ENCODE data around the gene NOPCHAP1.
A peak's percentile ranks its signal among the peaks of the same experiment; 100 is the strongest.

NOPCHAP1 gene

DNA sequence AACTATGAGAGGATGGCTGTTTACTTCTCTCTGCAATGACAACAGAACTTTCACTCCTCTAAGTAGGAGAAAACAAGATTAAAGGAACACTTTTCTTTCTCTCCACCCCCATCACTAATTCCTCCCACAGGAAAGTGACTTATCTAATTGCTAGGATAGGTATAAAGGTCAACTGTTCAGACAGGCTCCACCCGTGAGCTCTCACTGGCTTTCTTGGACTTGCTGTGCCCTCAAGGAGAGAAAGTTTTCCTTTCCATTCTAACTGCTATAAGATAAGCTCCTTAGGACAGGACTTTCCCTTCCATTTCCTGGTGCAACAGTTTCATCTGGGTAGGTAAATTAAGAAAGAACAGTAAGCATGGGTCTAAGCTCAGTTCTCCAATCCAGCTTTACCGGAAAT lies 32.8 kb upstream of the NOPCHAP1 start:
- no peak for TF ChIP-seq TSHZ2 (CRISPR knock-in tag; IDR thresholded peaks at IDR 0.05)
- no peak for TF ChIP-seq PPARA (CRISPR knock-in tag; IDR thresholded peaks at IDR 0.05; ENCODE audit: borderline replicate concordance)
- TF ChIP-seq ESRRG (CRISPR knock-in tag; IDR thresholded peaks at IDR 0.05): no peak
- no peak for TF ChIP-seq ZFP30 (CRISPR knock-in tag; IDR thresholded peaks at IDR 0.05)
- no peak for TF ChIP-seq CSDC2 (CRISPR knock-in tag; IDR thresholded peaks at IDR 0.05)
- no peak for TF ChIP-seq CSRNP3 (CRISPR knock-in tag; IDR thresholded peaks at IDR 0.05)
- TF ChIP-seq, protein P1, sequence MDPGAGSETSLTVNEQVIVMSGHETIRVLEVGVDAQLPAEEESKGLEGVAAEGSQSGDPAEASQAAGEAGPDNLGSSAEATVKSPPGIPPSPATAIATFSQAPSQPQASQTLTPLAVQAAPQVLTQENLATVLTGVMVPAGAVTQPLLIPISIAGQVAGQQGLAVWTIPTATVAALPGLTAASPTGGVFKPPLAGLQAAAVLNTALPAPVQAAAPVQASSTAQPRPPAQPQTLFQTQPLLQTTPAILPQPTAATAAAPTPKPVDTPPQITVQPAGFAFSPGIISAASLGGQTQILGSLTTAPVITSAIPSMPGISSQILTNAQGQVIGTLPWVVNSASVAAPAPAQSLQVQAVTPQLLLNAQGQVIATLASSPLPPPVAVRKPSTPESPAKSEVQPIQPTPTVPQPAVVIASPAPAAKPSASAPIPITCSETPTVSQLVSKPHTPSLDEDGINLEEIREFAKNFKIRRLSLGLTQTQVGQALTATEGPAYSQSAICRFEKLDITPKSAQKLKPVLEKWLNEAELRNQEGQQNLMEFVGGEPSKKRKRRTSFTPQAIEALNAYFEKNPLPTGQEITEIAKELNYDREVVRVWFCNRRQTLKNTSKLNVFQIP (CRISPR knock-in tag; IDR thresholded peaks at IDR 0.05; ENCODE audit: borderline replicate concordance, low read depth): no peak
- TF ChIP-seq RARB (CRISPR knock-in tag; IDR thresholded peaks at IDR 0.05): no peak
- TF ChIP-seq ZNF70 (CRISPR knock-in tag; IDR thresholded peaks at IDR 0.05): no peak
- no peak for TF ChIP-seq ARNTL (CRISPR knock-in tag; IDR thresholded peaks at IDR 0.05; ENCODE audit: borderline replicate concordance, low read depth)
- no peak for TF ChIP-seq BACH2 (CRISPR knock-in tag; IDR thresholded peaks at IDR 0.05; ENCODE audit: borderline replicate concordance)
- TF ChIP-seq ZFP3 (CRISPR knock-in tag; IDR thresholded peaks at IDR 0.05): no peak
- ATAC-seq: no peak

DNA sequence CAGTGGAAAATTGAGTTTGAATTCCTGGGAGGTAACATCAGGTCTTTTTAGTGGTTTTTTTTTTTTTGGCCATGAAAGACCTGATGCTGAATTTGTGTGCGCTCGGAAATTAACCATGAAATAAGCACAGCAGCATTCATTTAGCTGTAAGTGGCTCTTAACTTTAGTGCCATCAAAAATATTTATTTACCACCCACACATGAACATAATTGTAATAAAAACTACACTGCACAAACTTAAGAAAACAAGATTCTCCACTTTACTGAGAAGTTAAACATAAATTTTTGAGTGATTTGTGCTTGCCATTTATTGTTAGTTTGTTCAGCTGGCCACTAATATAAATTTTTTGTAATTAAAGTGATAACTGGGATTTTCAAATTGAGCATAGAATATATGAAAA lies 30.4 kb upstream of the NOPCHAP1 start:
- TF ChIP-seq ZNF70 (CRISPR knock-in tag; IDR thresholded peaks at IDR 0.05) (no peak), ESRRG (CRISPR knock-in tag; IDR thresholded peaks at IDR 0.05) (no peak), ZC3H10 (CRISPR knock-in tag; IDR thresholded peaks at IDR 0.05) (no peak), CSRNP3 (CRISPR knock-in tag; IDR thresholded peaks at IDR 0.05) (no peak), TCF4 (CRISPR knock-in tag; IDR thresholded peaks at IDR 0.05; ENCODE audit: borderline replicate concordance) (no peak), ARNTL (CRISPR knock-in tag; IDR thresholded peaks at IDR 0.05; ENCODE audit: borderline replicate concordance, low read depth) (no peak), OSR1 (CRISPR knock-in tag; IDR thresholded peaks at IDR 0.05) (no peak), TOX (CRISPR knock-in tag; IDR thresholded peaks at IDR 0.05; ENCODE audit: borderline replicate concordance) (no peak)
- TF ChIP-seq, protein P1 (CRISPR knock-in tag; IDR thresholded peaks at IDR 0.05; ENCODE audit: borderline replicate concordance, low read depth): no peak
- no peak for ATAC-seq

GRCh38 chr12:104956870-104957718 lies 29.0 kb upstream of the NOPCHAP1 start:
- TF ChIP-seq, protein P2, sequence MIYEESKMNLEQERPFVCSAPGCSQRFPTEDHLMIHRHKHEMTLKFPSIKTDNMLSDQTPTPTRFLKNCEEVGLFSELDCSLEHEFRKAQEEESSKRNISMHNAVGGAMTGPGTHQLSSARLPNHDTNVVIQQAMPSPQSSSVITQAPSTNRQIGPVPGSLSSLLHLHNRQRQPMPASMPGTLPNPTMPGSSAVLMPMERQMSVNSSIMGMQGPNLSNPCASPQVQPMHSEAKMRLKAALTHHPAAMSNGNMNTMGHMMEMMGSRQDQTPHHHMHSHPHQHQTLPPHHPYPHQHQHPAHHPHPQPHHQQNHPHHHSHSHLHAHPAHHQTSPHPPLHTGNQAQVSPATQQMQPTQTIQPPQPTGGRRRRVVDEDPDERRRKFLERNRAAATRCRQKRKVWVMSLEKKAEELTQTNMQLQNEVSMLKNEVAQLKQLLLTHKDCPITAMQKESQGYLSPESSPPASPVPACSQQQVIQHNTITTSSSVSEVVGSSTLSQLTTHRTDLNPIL (CRISPR knock-in tag; IDR thresholded peaks at IDR 0.05; ENCODE audit: low read depth): no peak
- TF ChIP-seq ZNF70 (CRISPR knock-in tag; IDR thresholded peaks at IDR 0.05): peak; percentile 56; the same call in 1 of the 2 replicates

More at GRCh38 chr12:104956870-104957718, 29.0 kb upstream of the NOPCHAP1 start:
- no peak for ATAC-seq
